ENCODE results near the gene GOPC.
"Not testable (repeated sequence)": the region's sequence is repeated elsewhere in the genome, so short reads cannot be mapped to it uniquely, and the experiment has no call there.

The GOPC gene

GRCh38 chr6:117548797-117549301 is 53.5 kb downstream of the GOPC start:
- no peak for DNase-seq (ENCODE audit: low read depth in 2 of 2)

GRCh38 chr6:117547688-117548621 is 54.4 kb downstream of the GOPC start:
- peak in 1 of 2 donors; percentile 37 for DNase-seq (ENCODE audit: low read depth in 2 of 2)

- no peak for DNase-seq (ENCODE audit: low read depth in 2 of 2)
Observed at GRCh38 chr6:117546674-117547073, 55.6 kb downstream of the GOPC start.

- no peak for DNase-seq (ENCODE audit: low read depth in 2 of 2)
Observed at GRCh38 chr6:117545161-117545595, 57.1 kb downstream of the GOPC start.

- no peak for DNase-seq (ENCODE audit: low read depth in 2 of 2)
Observed at GRCh38 chr6:117544716-117545115, 57.6 kb downstream of the GOPC start.

GRCh38 chr6:117542493-117542892 is 59.8 kb downstream of the GOPC start:
- no peak for DNase-seq (ENCODE audit: low read depth in 2 of 2)

GRCh38 chr6:117540670-117541069 is 61.6 kb downstream of the GOPC start:
- no peak for DNase-seq (ENCODE audit: low read depth in 2 of 2)

GRCh38 chr6:117538615-117539014 is 63.7 kb downstream of the GOPC start:
- DNase-seq (ENCODE audit: low read depth in 2 of 2) = no peak

- no peak for DNase-seq (ENCODE audit: low read depth in 2 of 2)
Observed at GRCh38 chr6:117536317-117536716, 66.0 kb downstream of the GOPC start.

GRCh38 chr6:117534974-117535373 is 67.3 kb downstream of the GOPC start:
- DNase-seq (ENCODE audit: low read depth in 2 of 2) = no peak

- no peak for DNase-seq (ENCODE audit: low read depth in 2 of 2)
Observed at GRCh38 chr6:117533775-117534174, 68.5 kb downstream of the GOPC start.

GRCh38 chr6:117531809-117532725 is 70.2 kb downstream of the GOPC start:
- DNase-seq (ENCODE audit: low read depth in 2 of 2) = no peak

GRCh38 chr6:117531346-117531745 is 71.0 kb downstream of the GOPC start:
- no peak for DNase-seq (ENCODE audit: low read depth in 2 of 2)

GRCh38 chr6:117530467-117531242 is 71.7 kb downstream of the GOPC start:
- DNase-seq (ENCODE audit: low read depth in 2 of 2) = no peak

GRCh38 chr6:117525607-117526006 is 76.7 kb downstream of the GOPC start:
- DNase-seq (ENCODE audit: low read depth in 2 of 2) = no peak

GRCh38 chr6:117521791-117522502 is 80.4 kb downstream of the GOPC start:
- DNase-seq (ENCODE audit: low read depth in 2 of 2) = no peak

- DNase-seq (ENCODE audit: low read depth in 2 of 2) = no peak
Observed at GRCh38 chr6:117520603-117521395, 81.5 kb downstream of the GOPC start.

GRCh38 chr6:117518870-117519269 is 83.4 kb downstream of the GOPC start:
- DNase-seq (ENCODE audit: low read depth in 2 of 2) = no peak

- DNase-seq (ENCODE audit: low read depth in 2 of 2) = not testable (repeated sequence)
Observed at GRCh38 chr6:117517995-117518394, 84.3 kb downstream of the GOPC start.

GRCh38 chr6:117515326-117515725 is 87.0 kb downstream of the GOPC start:
- no peak for DNase-seq (ENCODE audit: low read depth in 2 of 2)
